ENCODE results near the gene TRNP1.
"Not testable (repeated sequence)": the region's sequence is repeated elsewhere in the genome, so short reads cannot be mapped to it uniquely, and the experiment has no call there.

TRNP1 gene

GRCh38 chr1:26976621-26977510 is 16.6 kb upstream of the TRNP1 start:
- DNase-seq = no peak

- no peak for DNase-seq
Measured at GRCh38 chr1:26978901-26979300, 14.6 kb upstream of the TRNP1 start.

- DNase-seq = no peak
Measured at GRCh38 chr1:26981146-26981846, 12.2 kb upstream of the TRNP1 start.

GRCh38 chr1:26983863-26984262 is 9.6 kb upstream of the TRNP1 start:
- DNase-seq = no peak

GRCh38 chr1:26984291-26984690 is 9.2 kb upstream of the TRNP1 start:
- no peak for DNase-seq

GRCh38 chr1:26986658-26987057 is 6.8 kb upstream of the TRNP1 start:
- no peak for DNase-seq

- DNase-seq = not testable (repeated sequence)
Measured at GRCh38 chr1:26989403-26990109, 3.9 kb upstream of the TRNP1 start.

GRCh38 chr1:26991310-26992116 is 2.0 kb upstream of the TRNP1 start:
- DNase-seq = no peak

- no peak for DNase-seq
Measured at GRCh38 chr1:26994020-26994786, 711 bp downstream of the TRNP1 start.

- DNase-seq = no peak
Measured at GRCh38 chr1:26994787-26995517, 1.5 kb downstream of the TRNP1 start.

GRCh38 chr1:26996024-26996423 is 2.5 kb downstream of the TRNP1 start:
- DNase-seq = no peak

GRCh38 chr1:26996665-26997064 is 3.2 kb downstream of the TRNP1 start:
- no peak for DNase-seq

GRCh38 chr1:26998429-26999300 is 5.2 kb downstream of the TRNP1 start:
- no peak for DNase-seq

GRCh38 chr1:26999440-26999987 is 6.0 kb downstream of the TRNP1 start:
- no peak for DNase-seq

GRCh38 chr1:27000090-27000816 is 6.8 kb downstream of the TRNP1 start:
- no peak for DNase-seq

- DNase-seq = no peak
Measured at GRCh38 chr1:27000817-27001460, 7.4 kb downstream of the TRNP1 start.

GRCh38 chr1:27001570-27002360 is 8.3 kb downstream of the TRNP1 start:
- DNase-seq = peak; percentile 79
